HG03558 (cell line): ENCODE measurements around the gene FRAT2.
"Not testable (repeated sequence)": the region's sequence is repeated elsewhere in the genome, so short reads cannot be mapped to it uniquely, and the experiment has no call there.

Experiments
- ATAC-seq: cut with Tn5 transposase; IDR thresholded peaks from one replicate; pipeline ENCODE4 v1.9.1; 2021; ENCODE audit warnings: moderate number of reproducible peaks; ENCODE audit not compliant: unreplicated experiment; ENCODE audit errors: extremely low read depth

FRAT2 gene

GRCh38 chr10:97356918-97357317 lies 22.4 kb upstream of the FRAT2 start:
- no peak for ATAC-seq

DNA sequence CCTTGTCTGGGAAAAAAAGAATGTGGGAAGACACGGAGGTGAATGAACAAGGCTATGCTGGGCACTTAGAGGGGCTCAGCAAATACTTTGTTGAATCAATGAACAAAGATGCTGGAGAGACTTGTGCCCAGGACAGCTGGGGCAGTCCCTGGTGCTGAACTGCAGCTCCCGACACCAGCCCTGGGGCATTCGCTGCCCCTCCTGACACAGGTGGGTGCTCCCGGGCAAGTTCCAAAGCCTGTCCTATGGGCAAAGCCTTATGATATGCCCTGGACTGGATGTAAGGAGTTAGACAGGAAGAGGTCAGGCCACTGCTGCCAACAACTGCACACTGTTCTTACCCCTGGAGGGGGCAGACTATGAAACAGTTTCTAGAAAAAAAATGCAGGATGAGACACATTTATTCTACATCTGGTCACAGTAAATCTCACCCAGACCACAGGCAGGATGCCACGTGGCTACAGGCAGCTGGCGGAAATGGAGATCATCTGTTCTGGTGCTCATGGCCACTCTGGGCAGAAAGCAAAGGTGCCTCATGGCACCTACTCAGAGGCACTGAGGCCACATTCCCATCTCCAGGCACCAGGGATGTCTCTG lies 21.9 kb upstream of the FRAT2 start:
- ATAC-seq = no peak

- ATAC-seq = no peak
These were observed 21.0 kb upstream of the FRAT2 start for GRCh38 chr10:97355571-97355975.

DNA sequence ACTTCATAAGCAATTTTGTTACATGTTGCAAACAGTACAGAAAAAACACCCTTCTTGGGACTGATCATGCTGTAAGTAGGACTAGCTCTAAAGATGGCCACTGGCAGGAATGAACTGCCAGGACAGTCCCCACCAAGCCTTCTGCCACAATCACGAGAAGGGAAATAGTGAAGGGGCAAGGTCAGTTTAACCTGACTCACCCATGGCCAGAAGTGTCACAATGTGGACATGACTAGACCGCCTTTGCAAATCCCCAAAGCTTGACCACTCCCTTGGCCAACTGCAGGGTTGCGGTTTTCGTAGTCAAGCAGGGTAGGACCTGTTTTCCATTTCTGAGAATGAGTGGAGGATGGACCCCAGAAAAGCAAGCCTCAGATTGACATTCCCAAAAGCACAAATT lies 19.4 kb upstream of the FRAT2 start:
- no peak for ATAC-seq

GRCh38 chr10:97349752-97350513 lies 15.4 kb upstream of the FRAT2 start:
- no peak for ATAC-seq

GRCh38 chr10:97347317-97347716 lies 12.8 kb upstream of the FRAT2 start:
- no peak for ATAC-seq

DNA sequence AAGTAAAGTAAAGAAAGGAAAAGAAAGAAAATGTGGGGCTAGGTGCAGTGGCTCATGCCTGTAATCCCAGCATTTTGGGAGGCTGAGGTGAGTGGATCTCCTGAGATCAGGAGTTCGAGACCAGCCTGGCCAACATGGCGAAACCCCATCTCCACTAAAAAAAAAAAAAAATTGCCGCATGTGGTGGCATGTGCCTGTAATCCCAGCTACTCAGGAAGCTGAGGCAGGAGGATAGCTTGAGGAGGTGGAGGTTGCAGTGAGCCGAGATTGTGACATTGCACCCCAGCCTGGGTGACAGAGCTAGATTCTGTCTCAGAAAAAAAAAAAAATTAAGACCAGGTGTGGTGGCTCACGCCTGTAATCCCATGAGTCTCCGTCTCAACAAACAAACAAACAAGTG lies 9.1 kb upstream of the FRAT2 start:
- not testable (repeated sequence) for ATAC-seq

DNA sequence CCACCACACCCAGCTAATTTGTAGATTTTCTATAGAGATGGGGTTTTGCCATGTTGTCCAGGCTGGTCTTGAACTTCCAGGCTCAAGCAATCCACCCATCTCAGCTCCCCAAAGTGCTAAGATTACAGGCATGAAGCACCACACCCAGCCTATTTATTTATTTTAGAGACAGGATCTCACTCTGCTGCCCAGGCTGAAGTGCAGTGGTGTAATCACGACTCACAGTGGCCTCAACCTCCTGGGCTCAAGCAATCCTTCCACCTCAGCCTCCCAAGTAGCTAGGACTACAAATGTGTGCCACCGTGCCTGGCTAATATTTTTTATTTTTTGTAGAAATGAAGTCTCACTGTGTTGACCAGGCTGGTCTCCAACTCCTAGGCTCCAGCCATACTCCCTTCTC lies 6.9 kb upstream of the FRAT2 start:
- ATAC-seq = no peak

DNA sequence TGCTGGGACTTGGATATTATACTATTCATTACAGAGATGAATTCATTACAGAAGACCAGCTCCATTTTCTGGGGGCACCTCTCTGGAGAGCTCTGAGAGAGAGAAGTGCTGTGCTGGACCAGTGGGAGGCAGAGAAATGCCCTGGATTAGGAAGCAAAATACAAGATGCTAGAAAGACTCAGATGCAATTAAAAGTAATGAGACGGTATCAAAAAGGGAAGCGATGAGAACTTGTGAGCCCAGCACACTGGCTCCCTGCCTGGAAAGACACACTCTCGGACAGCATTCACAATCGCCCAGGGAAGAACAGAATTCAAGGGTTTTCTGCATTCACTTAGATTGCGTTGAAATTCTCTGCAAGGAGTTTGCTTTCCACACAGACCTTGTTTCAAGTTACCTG lies 3.5 kb upstream of the FRAT2 start:
- ATAC-seq = no peak

- no peak for ATAC-seq
These were observed 2.7 kb upstream of the FRAT2 start for GRCh38 chr10:97336942-97337831.

GRCh38 chr10:97336446-97336845 lies 1.9 kb upstream of the FRAT2 start:
- ATAC-seq = no peak

- no peak for ATAC-seq
These were observed 1.5 kb upstream of the FRAT2 start for GRCh38 chr10:97336006-97336405.

DNA sequence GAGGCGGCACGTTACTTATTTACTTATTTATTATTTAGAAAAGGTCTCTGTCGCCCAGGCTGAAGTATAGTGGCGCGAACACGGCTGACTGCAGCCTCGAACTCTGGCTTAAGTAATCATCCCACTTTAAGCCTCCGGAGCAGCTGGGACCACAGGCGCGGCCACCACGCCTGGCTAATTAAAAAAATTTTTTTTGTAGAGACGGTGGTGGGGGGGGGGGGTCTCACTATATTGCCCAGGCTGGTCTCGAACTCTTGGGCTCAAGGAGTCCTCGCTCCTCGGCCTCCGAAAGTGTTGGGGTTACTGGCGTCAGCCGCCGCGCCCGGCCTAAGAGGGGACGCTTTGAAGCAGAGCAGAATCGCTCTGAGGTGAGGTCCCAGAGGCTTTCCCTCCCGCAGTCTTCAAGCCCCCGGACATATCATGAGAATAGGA lies 675 bp upstream of the FRAT2 start:
- ATAC-seq = no peak

DNA sequence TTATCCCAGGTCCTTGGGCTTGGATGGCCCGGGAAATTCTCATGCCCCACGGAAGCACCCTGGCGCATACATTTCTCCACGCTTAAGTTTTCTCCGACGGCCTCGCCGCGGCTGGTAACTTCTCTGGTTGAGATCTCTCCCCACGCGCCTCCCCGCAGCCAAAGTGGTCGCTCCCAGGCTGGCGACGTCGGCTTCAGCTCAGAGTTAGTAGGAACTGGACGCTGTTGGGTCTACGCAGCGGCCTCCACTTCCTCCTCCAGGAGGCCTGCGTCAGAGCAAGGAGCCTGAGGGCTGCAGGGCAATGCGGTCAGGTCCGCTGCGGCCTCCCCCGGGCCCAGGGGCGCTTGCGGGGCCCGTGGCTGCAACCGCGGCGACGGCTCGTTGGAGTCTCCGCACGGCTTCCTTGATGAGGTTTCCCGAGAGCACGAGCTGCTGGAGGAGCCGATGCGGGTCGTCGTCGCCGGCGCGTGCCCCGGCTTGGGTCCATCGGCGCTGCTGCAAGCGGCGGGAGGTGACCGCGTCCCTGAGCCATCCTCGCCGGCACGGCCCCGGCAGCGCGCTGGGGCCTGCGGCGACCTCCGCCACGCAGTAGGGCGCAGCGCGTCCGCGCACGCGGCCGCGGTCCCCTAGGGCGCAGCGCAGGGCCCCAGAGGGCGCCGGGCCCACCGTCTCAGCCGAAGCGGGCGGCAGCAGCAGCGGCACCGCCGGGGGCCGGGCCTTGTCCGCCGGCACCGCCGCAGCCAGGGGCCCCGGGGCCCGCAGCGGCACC lies 744 bp downstream of the FRAT2 start:
- ATAC-seq = no peak

GRCh38 chr10:97333351-97333600 lies 1.3 kb downstream of the FRAT2 start:
- no peak for ATAC-seq

GRCh38 chr10:97332591-97333350 lies 1.8 kb downstream of the FRAT2 start:
- ATAC-seq = no peak

DNA sequence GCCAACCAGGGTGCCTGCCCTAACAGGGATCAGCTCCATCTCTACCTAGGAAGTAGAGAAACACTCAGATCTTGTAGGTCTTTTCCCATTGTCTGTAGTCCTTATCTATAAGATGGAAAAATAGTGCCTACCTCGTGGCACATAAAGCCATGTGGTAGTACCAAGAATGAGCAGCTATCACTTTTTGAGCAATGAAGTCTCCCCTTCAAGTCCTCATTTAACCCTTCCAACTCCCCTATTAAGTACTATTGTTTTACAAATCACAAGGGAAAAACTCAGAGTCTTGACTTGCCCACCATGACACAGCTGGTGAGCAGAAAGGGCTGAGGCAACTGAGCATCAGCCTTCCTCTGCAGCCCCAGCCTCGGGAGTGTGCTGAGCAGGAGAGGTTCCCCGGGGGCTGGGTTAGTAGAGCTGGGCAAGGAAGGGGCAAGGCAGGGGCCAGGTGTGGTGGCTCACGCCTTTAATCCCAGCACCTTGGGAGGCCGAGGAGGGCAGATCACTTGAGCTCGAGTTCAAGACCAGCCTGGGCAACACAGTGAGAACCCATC lies 3.3 kb downstream of the FRAT2 start:
- no peak for ATAC-seq

DNA sequence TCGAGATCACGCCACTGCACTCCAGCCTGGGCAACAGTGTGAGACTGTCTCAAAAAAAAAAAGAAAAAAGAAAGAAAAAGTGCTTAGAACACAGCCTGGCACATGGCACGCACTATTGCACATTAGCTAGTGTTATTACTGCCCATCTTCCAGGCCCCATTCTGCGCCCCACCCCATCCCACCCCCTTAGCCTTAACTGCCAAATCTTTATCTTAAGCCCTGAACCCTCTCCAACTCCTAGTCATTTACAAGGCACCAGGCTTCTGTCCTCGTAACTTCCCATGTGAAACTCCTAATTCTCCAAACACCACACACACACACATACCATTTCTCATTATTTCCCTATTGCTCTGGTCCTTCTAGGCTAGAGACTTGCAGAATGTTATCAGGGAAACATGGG lies 4.8 kb downstream of the FRAT2 start:
- no peak for ATAC-seq

DNA sequence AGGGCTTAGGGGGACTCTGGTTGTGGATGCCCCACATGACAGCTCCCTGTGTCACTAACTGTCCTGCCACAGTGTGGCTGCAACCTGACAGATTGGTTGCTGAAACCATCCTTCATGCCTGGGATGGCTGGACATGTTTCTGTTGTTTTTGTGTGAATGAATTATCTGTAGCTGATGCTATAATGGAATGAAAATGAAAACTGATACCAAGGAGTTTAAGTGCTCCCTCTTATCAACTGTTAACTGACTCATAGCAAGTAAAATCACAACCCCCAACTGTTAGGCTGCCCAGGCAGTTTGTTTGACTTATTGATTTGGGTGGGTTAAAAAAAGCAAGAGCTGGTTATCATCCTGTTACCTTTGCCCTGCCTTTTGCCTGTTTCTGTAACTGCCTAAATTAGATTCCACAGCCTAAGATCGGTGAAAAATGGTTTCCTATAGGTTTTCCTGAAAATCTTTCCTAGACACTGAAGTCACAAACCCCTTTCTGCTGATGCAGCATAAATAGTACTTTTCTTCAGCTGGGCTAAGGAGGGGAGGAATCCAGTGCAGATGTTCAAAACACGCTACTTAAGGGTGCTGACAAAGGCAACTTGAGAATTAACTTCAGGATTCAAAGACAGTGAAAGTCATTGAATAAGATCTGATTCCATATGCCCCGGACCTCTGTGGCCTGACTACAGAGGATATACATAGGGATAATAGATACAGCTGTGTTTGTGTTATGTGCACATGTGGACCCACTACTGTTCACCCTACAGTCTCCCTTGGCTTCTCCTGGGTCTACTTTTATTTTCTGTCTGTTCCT lies 5.7 kb downstream of the FRAT2 start:
- no peak for ATAC-seq
